Measurements from ENCODE around the gene MRPL52. TPM values are rescaled to one million over a fixed set of nuclear protein-coding genes. Genes with fewer than 3 reads are reported as not detected.

Gene MRPL52
- total and polyA plus RNA-seq, 7 donors: 54.6 to 333 (median 64.3) TPM

DNA sequence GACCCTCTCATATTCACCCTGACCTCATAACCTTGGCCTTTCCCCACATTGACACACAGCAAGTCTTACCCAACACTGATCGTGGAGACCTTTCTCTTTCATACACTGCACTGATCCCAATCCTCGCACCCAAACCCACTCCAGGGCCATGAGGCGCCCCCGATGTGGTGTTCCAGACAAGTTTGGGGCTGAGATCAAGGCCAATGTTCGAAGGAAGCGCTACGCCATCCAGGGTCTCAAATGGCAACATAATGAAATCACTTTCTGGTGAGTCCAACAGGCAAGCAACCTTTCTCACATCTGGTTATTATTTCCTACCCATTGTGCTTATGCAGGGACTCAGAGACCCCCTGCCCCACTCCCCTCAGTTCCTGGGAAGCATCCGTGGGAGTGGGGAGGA is 12.1 kb downstream of the MRPL52 start:
- TF ChIP-seq POLR2A (IDR thresholded peaks at IDR 0.05): no peak
- TF ChIP-seq, protein P1, sequence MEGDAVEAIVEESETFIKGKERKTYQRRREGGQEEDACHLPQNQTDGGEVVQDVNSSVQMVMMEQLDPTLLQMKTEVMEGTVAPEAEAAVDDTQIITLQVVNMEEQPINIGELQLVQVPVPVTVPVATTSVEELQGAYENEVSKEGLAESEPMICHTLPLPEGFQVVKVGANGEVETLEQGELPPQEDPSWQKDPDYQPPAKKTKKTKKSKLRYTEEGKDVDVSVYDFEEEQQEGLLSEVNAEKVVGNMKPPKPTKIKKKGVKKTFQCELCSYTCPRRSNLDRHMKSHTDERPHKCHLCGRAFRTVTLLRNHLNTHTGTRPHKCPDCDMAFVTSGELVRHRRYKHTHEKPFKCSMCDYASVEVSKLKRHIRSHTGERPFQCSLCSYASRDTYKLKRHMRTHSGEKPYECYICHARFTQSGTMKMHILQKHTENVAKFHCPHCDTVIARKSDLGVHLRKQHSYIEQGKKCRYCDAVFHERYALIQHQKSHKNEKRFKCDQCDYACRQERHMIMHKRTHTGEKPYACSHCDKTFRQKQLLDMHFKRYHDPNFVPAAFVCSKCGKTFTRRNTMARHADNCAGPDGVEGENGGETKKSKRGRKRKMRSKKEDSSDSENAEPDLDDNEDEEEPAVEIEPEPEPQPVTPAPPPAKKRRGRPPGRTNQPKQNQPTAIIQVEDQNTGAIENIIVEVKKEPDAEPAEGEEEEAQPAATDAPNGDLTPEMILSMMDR (IDR thresholded peaks at IDR 0.05): no peak
- peak; percentile 26 for DNase-seq
- intact Hi-C loops (cut with DNase I): loop anchor here (10.0 kb wide), 1 partner anchor 1593 kb away; no protein-coding TSS in a partner anchor
- H3K27ac ChIP-seq: peak overlapping the region in 2 of 4 donors; percentile 41 to 98
- peaks cover 0 to 79% (median 64%) of the 10 kb centered on the region in 4 donors for H3K4me1 ChIP-seq
- peaks cover 55 to 61% (median 59%) of the 10 kb centered on the region in 4 donors for H3K36me3 ChIP-seq
- no peaks in the 10 kb centered on the region for H3K27me3 ChIP-seq
- WGBS, 2 donors: 93 to 94% methylated on average over 8 of the region's 8 CpGs
- H3K4me3 ChIP-seq: no peak overlapping the region
- no peaks in the 10 kb centered on the region for H3K9me3 ChIP-seq

DNA sequence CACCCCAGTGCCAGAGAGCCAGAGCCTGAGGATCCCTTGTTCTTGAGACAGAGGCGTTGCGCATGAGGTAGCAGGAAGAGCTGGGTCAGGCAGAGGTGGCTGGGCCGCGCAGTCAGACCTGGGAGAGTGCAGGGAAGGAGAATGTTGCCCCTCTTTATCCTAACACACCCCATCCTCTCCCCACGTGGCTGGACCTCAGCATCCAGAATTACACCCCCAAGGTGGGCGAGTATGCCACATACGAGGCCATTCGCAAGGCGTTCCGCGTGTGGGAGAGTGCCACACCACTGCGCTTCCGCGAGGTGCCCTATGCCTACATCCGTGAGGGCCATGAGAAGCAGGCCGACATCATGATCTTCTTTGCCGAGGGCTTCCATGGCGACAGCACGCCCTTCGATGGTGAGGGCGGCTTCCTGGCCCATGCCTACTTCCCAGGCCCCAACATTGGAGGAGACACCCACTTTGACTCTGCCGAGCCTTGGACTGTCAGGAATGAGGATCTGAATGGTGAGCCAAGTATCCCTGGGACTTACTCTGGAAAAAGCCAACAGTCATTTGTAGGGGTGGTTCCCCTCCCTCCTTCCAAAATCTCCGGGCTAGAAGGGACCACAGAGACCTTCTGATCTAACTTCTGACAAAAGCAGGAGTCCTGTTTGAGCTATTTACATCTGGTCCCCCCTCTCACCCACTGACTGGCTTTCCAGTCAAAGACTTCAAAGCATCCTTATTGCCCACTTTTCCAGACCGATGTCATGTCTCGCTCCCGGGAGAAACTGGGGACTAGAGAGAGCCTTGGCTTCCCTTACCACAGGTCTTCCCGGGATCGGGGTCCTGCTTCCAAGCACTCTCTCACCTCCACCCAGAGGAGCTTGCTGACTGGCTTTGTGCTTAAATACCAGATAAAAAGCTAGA is 12.8 kb downstream of the MRPL52 start:
- TF ChIP-seq, protein P1 (IDR thresholded peaks at IDR 0.05): no peak
- TF ChIP-seq POLR2A (IDR thresholded peaks at IDR 0.05) (no peak), EP300 (IDR thresholded peaks at IDR 0.05) (no peak), POLR2AphosphoS5 (IDR thresholded peaks at IDR 0.05) (no peak)
- 91 to 93% methylated on average over 28 of the region's 28 CpGs for WGBS, 2 donors
- H3K4me3 ChIP-seq: no peak overlapping the region
- intact Hi-C loops (cut with DNase I): loop anchor here (10.0 kb wide), 1 partner anchor 1592 kb away; no protein-coding TSS in a partner anchor
- peaks cover 0 to 86% (median 71%) of the 10 kb centered on the region in 4 donors for H3K4me1 ChIP-seq
- peak overlapping the region in 3 of 4 donors; percentile 18 to 98 (median 41) for H3K27ac ChIP-seq
- H3K27me3 ChIP-seq: no peaks in the 10 kb centered on the region
- peaks cover 60 to 66% (median 62%) of the 10 kb centered on the region in 4 donors for H3K36me3 ChIP-seq
- peak; percentile 49 for DNase-seq
- H3K9me3 ChIP-seq: no peaks in the 10 kb centered on the region

DNA sequence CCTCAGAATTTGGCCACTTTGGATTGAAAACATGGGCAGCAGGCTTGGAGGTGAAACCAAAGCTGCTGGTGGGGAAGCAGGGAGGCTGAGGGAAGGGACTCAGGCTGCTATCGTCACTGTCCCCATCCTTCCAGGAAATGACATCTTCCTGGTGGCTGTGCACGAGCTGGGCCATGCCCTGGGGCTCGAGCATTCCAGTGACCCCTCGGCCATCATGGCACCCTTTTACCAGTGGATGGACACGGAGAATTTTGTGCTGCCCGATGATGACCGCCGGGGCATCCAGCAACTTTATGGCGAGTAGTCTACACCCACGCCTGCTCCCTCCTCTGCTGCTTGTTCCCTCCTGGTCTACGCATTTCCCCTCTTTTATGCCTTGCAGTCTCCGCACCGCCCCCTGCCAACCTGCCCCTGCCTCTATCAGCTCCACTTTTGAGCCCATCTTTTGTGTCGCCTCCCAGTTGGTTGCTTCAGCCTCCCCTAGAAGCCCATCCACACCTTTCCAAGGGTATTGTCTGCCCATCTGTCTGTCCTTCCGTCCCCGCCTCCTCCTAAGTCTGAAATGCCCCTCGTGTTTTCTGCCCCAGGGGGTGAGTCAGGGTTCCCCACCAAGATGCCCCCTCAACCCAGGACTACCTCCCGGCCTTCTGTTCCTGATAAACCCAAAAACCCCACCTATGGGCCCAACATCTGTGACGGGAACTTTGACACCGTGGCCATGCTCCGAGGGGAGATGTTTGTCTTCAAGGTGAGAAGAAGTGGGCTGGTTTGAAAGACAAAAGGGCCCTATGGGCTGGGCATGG is 13.6 kb downstream of the MRPL52 start:
- TF ChIP-seq, protein P1 (IDR thresholded peaks at IDR 0.05): no peak
- TF ChIP-seq POLR2A (IDR thresholded peaks at IDR 0.05): no peak
- no peak for TF ChIP-seq EP300 (IDR thresholded peaks at IDR 0.05)
- TF ChIP-seq POLR2AphosphoS5 (IDR thresholded peaks at IDR 0.05): no peak
- peaks cover 0 to 92% (median 75%) of the 10 kb centered on the region in 4 donors for H3K4me1 ChIP-seq
- H3K9me3 ChIP-seq: no peaks in the 10 kb centered on the region
- peak overlapping the region in 3 of 4 donors; percentile 18 to 98 (median 27) for H3K27ac ChIP-seq
- no peak overlapping the region for H3K4me3 ChIP-seq
- DNase-seq: peak; percentile 52
- intact Hi-C loops (cut with DNase I): loop anchor here (10.0 kb wide), 1 partner anchor 1591 kb away; no protein-coding TSS in a partner anchor
- peaks cover 60 to 66% (median 62%) of the 10 kb centered on the region in 4 donors for H3K36me3 ChIP-seq
- H3K27me3 ChIP-seq: no peaks in the 10 kb centered on the region
- WGBS, 2 donors: 90 to 92% methylated on average over 21 of the region's 21 CpGs

GRCh38 chr14:22844221-22845102 is 14.8 kb downstream of the MRPL52 start:
- Histone ChIP-seq H3K4me1 (peaks cover 0 to 92% (median 75%) of the 10 kb centered on the region in 4 donors), H3K36me3 (peaks cover 60 to 66% (median 62%) of the 10 kb centered on the region in 4 donors), H3K9me3 (no peaks in the 10 kb centered on the region), H3K4me3 (no peak overlapping the region), H3K27ac (peak overlapping the region; percentile 86 to 98 (median 89)), H3K27me3 (no peaks in the 10 kb centered on the region)
- peak; percentile 60 for DNase-seq
- TF ChIP-seq POLR2A (IDR thresholded peaks at IDR 0.05) (no peak), EP300 (IDR thresholded peaks at IDR 0.05) (no peak), POLR2AphosphoS5 (IDR thresholded peaks at IDR 0.05) (no peak)
- TF ChIP-seq, protein P1 (IDR thresholded peaks at IDR 0.05): no peak
- 92 to 93% methylated on average over 22 of the region's 22 CpGs for WGBS, 2 donors
- intact Hi-C loops (cut with DNase I): loop anchor here (10.0 kb wide), 1 partner anchor 1590 kb away; no protein-coding TSS in a partner anchor
